HEK293T (cell line): ENCODE data around the gene SUN5.

Experiments used
- BHLHE40 ChIP-seq: fragments of 450-650 bp; IDR thresholded peaks from 2 replicates; pipeline ENCODE4 v1.6.1; 2016; ENCODE audit warnings: mild to moderate bottlenecking, moderate library complexity, borderline replicate concordance
- CTBP1 ChIP-seq: fragments of 450-650 bp; IDR thresholded peaks from 2 replicates; pipeline ENCODE4 v1.6.1; 2016; ENCODE audit warnings: borderline replicate concordance
- ELF4 ChIP-seq: fragments of 450-650 bp; IDR thresholded peaks from 2 replicates; pipeline ENCODE4 v1.6.1; 2017; ENCODE audit warnings: antibody characterized with exemption
- FOXA1 ChIP-seq: fragments of 450-650 bp; IDR thresholded peaks from 2 replicates; pipeline ENCODE4 v1.6.1; 2016; ENCODE audit warnings: mild to moderate bottlenecking
- FOXK2 ChIP-seq: fragments of 450-650 bp; IDR thresholded peaks from 2 replicates; pipeline ENCODE4 v1.6.1; 2016; ENCODE audit warnings: mild to moderate bottlenecking
- FOXM1 ChIP-seq: fragments of 450-650 bp; IDR thresholded peaks from 2 replicates; pipeline ENCODE4 v1.6.1; 2017; ENCODE audit warnings: mild to moderate bottlenecking, borderline replicate concordance
- HDGF ChIP-seq: fragments of 450-650 bp; IDR thresholded peaks from 2 replicates; pipeline ENCODE4 v1.6.1; 2017; ENCODE audit warnings: antibody characterized with exemption, borderline replicate concordance
- SP1 ChIP-seq: fragments of 450-650 bp; IDR thresholded peaks from 2 replicates; pipeline ENCODE4 v1.6.1; 2017
- SUZ12 ChIP-seq: fragments of 450-650 bp; IDR thresholded peaks from 2 replicates; pipeline ENCODE4 v1.6.1; 2016; ENCODE audit warnings: mild to moderate bottlenecking
- TARDBP ChIP-seq: fragments of 450-650 bp; IDR thresholded peaks from 2 replicates; pipeline ENCODE4 v1.6.1; 2016
- ZNF384 ChIP-seq: fragments of 450-650 bp; IDR thresholded peaks from 2 replicates; pipeline ENCODE4 v1.6.1; 2016
- TF ChIP-seq, protein P1 (sequence below): fragments of 450-650 bp; IDR thresholded peaks from 2 replicates; pipeline ENCODE4 v1.6.1; 2016

- TF ChIP-seq SUZ12, result no peak
- TF ChIP-seq TARDBP, result no peak
- TF ChIP-seq FOXK2, result no peak
- TF ChIP-seq, protein P1, sequence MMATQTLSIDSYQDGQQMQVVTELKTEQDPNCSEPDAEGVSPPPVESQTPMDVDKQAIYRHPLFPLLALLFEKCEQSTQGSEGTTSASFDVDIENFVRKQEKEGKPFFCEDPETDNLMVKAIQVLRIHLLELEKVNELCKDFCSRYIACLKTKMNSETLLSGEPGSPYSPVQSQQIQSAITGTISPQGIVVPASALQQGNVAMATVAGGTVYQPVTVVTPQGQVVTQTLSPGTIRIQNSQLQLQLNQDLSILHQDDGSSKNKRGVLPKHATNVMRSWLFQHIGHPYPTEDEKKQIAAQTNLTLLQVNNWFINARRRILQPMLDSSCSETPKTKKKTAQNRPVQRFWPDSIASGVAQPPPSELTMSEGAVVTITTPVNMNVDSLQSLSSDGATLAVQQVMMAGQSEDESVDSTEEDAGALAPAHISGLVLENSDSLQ, result no peak
- TF ChIP-seq SP1, result no peak
- no peak for TF ChIP-seq HDGF
- no peak for TF ChIP-seq ELF4
- no peak for TF ChIP-seq BHLHE40
- TF ChIP-seq FOXM1, result no peak
- no peak for TF ChIP-seq ZNF384
- TF ChIP-seq FOXA1, result no peak
- TF ChIP-seq CTBP1, result no peak
These were observed 44.6 kb downstream of the SUN5 start for GRCh38 chr20:32959351-32960221.
